Calu3 (cell line): ENCODE data around the gene XRRA1. TPM values are rescaled to one million over a fixed set of nuclear protein-coding genes. Genes with fewer than 3 reads are reported as not detected.

Experiments
- BruUV-seq: library from RNA; stranded (reverse); fragments of 400-500 nt; replicated peaks from 2 replicates; lab custom pipeline; 2021; lab: Mats Ljungman, UMichigan
- CTCF ChIA-PET: fragments of 300-600 bp; sonication (Branson Sonifier 250); formaldehyde crosslinking; loops from one replicate; lab custom pipeline; 2022; ENCODE audit warnings: antibody characterized with exemption; lab: Charles Lee
- DNase-seq: peaks from one replicate; pipeline ENCODE4 v3.0.0; 2022
- H3K27ac Mint-ChIP-seq: one replicate; pipeline ENCODE4 v1.8.0; 2022; ENCODE audit warnings: mixed read lengths; ENCODE audit not compliant: unreplicated experiment
- H3K27me3 Mint-ChIP-seq: one replicate; pipeline ENCODE4 v1.8.0; 2022; ENCODE audit warnings: mixed read lengths; ENCODE audit not compliant: unreplicated experiment
- H3K36me3 Mint-ChIP-seq: one replicate; pipeline ENCODE4 v1.8.0; 2022; ENCODE audit warnings: mild to moderate bottlenecking, moderate library complexity, mixed read lengths; ENCODE audit not compliant: insufficient read depth, unreplicated experiment
- H3K4me1 Mint-ChIP-seq: one replicate; pipeline ENCODE4 v1.8.0; 2022; ENCODE audit warnings: mild to moderate bottlenecking, low read depth, mixed read lengths; ENCODE audit not compliant: unreplicated experiment
- H3K4me3 Mint-ChIP-seq: one replicate; pipeline ENCODE4 v1.8.0; 2022; ENCODE audit warnings: mild to moderate bottlenecking, low read depth, moderate library complexity, mixed read lengths; ENCODE audit not compliant: unreplicated experiment
- H3K9me3 Mint-ChIP-seq: one replicate; pipeline ENCODE4 v1.8.0; 2022; ENCODE audit warnings: low read depth, mixed read lengths; ENCODE audit not compliant: unreplicated experiment
- intact Hi-C: fragments of 100-400 bp; cut with micrococcal nuclease; formaldehyde crosslinking; loops from one replicate; pipeline ENCODE4 v1.10.0; 2022; ENCODE audit not compliant: unreplicated experiment
- total RNA-seq: library from RNA; stranded (reverse); gene quantifications from 2 replicates; pipeline ENCODE4 v1.2.3, GENCODE V29; 2022
- TF ChIP-seq, protein P1 (sequence below): fragments of 200-600 bp; IDR thresholded peaks from one replicate; pipeline ENCODE4 v1.8.0; 2022; ENCODE audit warnings: antibody characterized with exemption; ENCODE audit not compliant: unreplicated experiment

XRRA1 gene
- total RNA-seq, 1 experiment from 2014 or later: 20.1 TPM

DNA sequence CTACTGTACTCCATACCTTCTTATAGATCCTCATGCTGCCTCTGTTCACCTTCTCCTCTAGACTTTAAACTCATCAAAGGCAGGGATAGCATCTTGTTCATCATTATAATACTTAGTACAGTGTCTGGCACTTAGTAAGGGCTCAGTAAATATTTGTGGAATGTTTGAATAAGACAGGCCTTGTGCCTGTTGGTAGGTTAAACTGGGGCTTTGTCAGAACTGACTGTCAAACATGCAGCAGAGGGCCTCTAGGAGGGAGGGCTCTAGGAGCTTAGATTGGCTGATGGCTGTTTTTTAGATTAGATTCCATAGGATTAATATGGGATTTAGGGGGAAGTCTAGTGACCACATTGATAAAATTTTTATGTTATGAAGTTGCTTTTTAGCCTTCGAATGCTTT lies 129.5 kb downstream of the XRRA1 start:
- H3K36me3 Mint-ChIP-seq: peaks cover 13% of the 10 kb centered on the region
- peaks cover 5% of the 10 kb centered on the region for H3K9me3 Mint-ChIP-seq
- CTCF ChIA-PET: interaction anchor here (0.6 kb wide), 1 partner anchor 222 kb away, joined by 4 read pairs; no protein-coding TSS in a partner anchor
- H3K4me3 Mint-ChIP-seq: no peak overlapping the region
- no peak for DNase-seq
- intact Hi-C loops: no loop called here
- no TSS peak for BruUV-seq
- peak overlapping the region; percentile 15 for H3K27ac Mint-ChIP-seq
- H3K27me3 Mint-ChIP-seq: no peaks in the 10 kb centered on the region
- TF ChIP-seq, protein P1, sequence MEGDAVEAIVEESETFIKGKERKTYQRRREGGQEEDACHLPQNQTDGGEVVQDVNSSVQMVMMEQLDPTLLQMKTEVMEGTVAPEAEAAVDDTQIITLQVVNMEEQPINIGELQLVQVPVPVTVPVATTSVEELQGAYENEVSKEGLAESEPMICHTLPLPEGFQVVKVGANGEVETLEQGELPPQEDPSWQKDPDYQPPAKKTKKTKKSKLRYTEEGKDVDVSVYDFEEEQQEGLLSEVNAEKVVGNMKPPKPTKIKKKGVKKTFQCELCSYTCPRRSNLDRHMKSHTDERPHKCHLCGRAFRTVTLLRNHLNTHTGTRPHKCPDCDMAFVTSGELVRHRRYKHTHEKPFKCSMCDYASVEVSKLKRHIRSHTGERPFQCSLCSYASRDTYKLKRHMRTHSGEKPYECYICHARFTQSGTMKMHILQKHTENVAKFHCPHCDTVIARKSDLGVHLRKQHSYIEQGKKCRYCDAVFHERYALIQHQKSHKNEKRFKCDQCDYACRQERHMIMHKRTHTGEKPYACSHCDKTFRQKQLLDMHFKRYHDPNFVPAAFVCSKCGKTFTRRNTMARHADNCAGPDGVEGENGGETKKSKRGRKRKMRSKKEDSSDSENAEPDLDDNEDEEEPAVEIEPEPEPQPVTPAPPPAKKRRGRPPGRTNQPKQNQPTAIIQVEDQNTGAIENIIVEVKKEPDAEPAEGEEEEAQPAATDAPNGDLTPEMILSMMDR: no peak
- H3K4me1 Mint-ChIP-seq: peaks cover 40% of the 10 kb centered on the region

DNA sequence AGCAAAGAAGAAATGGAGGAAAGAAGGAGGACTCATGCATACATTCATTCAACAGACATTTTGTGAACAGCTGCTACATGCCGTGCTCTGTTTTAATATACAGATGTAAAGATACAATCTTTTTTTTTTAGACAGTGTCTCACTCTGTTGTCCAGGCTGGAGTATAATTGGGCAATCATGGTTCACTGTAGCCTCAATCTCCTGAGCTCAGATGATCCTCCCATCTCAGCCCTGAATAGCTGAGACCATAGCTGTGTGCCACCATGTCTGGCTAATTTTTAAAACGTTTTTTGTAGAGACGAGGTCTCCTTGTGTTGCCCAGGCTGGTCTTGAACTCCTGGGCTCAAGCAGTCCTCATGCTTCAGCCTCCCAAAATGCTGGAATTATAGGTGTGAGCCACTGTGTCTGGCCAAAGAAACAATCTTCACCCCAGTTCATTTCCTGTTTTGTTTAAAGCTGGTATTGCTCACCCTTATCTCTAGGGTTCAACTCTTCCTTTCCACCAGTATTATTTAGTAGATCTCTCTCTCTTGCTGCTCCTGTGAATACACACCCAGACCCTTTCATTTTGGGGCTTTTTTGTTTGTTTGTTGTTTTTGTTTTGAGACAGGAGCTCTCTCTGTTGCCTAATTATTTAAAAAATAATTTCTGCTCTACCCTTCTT lies 130.5 kb downstream of the XRRA1 start:
- no peak for DNase-seq
- no peaks in the 10 kb centered on the region for H3K27me3 Mint-ChIP-seq
- TF ChIP-seq, protein P1: no peak
- H3K36me3 Mint-ChIP-seq: peaks cover 7% of the 10 kb centered on the region
- no peak overlapping the region for H3K4me3 Mint-ChIP-seq
- no peak overlapping the region for H3K27ac Mint-ChIP-seq
- intact Hi-C loops: no loop called here
- peaks cover 40% of the 10 kb centered on the region for H3K4me1 Mint-ChIP-seq
- BruUV-seq: TSS peak; percentile 9
- no peaks in the 10 kb centered on the region for H3K9me3 Mint-ChIP-seq
- CTCF ChIA-PET: no interaction called here

DNA sequence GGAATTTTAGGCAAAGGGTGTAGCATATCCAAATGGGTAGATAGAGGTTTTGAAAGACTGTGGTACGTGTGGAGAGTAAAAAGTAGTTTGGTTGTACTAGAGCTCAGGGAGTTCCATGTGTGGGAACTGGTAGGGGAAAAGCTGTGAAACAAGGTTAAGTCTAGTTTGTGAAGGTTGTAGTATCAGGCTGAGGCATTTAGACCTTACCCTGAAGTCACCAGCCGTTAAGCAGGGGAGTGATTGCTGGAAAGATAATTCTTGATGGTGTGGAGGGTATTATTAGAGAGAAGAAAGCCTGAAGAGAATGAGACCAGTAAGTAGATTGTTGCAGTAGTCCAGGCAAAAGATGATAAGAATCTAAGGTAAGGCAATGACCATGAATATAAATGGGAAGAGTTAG lies 132.2 kb downstream of the XRRA1 start:
- CTCF ChIA-PET: interaction anchor here (0.8 kb wide), 1 partner anchor 222 kb away, joined by 3 read pairs; no protein-coding TSS in a partner anchor
- Mint-ChIP-seq H3K27ac (peak overlapping the region; percentile 24), H3K36me3 (peaks cover 12% of the 10 kb centered on the region), H3K27me3 (no peaks in the 10 kb centered on the region), H3K4me1 (peaks cover 40% of the 10 kb centered on the region), H3K9me3 (no peaks in the 10 kb centered on the region), H3K4me3 (no peak overlapping the region)
- no peak for DNase-seq
- intact Hi-C loops: no loop called here
- TF ChIP-seq, protein P1: no peak
- no TSS peak for BruUV-seq

DNA sequence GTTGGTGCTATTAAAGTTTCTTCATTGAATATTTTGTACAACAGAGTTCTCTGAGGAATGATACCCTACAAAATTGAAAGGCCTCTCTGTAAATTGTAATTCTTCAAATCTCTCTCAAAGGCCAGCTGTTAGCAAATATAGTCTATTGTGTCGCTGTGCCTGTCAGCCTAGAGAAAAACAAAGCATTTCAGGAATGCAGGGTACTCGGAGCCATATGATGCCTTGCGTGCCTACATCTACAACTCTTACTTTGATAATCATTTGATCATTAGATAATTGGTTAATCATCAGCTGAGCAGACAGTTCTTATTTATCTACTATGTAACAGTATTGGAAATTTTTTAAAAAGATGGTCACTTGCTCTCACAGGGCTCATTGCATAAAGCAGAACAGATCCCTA lies 132.9 kb downstream of the XRRA1 start:
- H3K27me3 Mint-ChIP-seq: no peaks in the 10 kb centered on the region
- TF ChIP-seq, protein P1: no peak
- intact Hi-C loops: no loop called here
- H3K4me1 Mint-ChIP-seq: peaks cover 40% of the 10 kb centered on the region
- CTCF ChIA-PET: interaction anchor here (0.8 kb wide), 1 partner anchor 221 kb away, joined by 3 read pairs; no protein-coding TSS in a partner anchor
- peaks cover 12% of the 10 kb centered on the region for H3K36me3 Mint-ChIP-seq
- H3K9me3 Mint-ChIP-seq: no peaks in the 10 kb centered on the region
- H3K27ac Mint-ChIP-seq: no peak overlapping the region
- no TSS peak for BruUV-seq
- DNase-seq: no peak
- H3K4me3 Mint-ChIP-seq: no peak overlapping the region
